ENCODE data around the gene CD99. TPM values are rescaled to one million over a fixed set of nuclear protein-coding genes. Genes with fewer than 3 reads are reported as not detected.

The CD99 gene
- total RNA-seq, result 46.0 and 76.1 TPM in 2 replicates

GRCh38 chrX:2690856-2691542 lies at the start of gene CD99:
TSS of gene CD99 (plus strand) at chrX:2691295. CDS start at chrX:2691361, 66 bp downstream.

GRCh38 chrX:2751874-2752300 lies 60.8 kb downstream of the CD99 start, which contains the start of gene XG:
TSS of gene XG (plus strand) at chrX:2752040. CDS start at chrX:2752275, 235 bp downstream.

Other genes with a start within 250 kb of the CD99 start
- 18.3 and 21.9 TPM in 2 replicates for gene DHRSX, start 190.3 kb upstream of the CD99 start, total RNA-seq
- gene ZBED1, start 190.3 kb upstream of the CD99 start, total RNA-seq, result 11.7 and 32.8 TPM in 2 replicates
- 0.85 and 1.9 TPM in 2 replicates for gene XG, start 60.7 kb downstream of the CD99 start, total RNA-seq
- gene GYG2, start 137.6 kb downstream of the CD99 start, total RNA-seq, result not detected in 2 replicates
- gene ARSD, start 238.0 kb downstream of the CD99 start, total RNA-seq, result 12.4 and 21.7 TPM in 2 replicates